NT2/D1 (cell line): ENCODE results near the gene APOOL.

Source experiments
- SUZ12 ChIP-seq: IDR thresholded peaks from 2 replicates; pipeline ENCODE4 v1.6.1; 2011; ENCODE audit not compliant: insufficient read length, insufficient read depth; ENCODE audit errors: extremely low read depth
- YY1 ChIP-seq: IDR thresholded peaks from 2 replicates; pipeline ENCODE4 v1.6.1; 2011; ENCODE audit not compliant: insufficient read length, insufficient read depth
- ZNF274 ChIP-seq: IDR thresholded peaks from 2 replicates; pipeline ENCODE4 v1.6.1; 2011; ENCODE audit warnings: mild to moderate bottlenecking, low read depth, low read length

DNA sequence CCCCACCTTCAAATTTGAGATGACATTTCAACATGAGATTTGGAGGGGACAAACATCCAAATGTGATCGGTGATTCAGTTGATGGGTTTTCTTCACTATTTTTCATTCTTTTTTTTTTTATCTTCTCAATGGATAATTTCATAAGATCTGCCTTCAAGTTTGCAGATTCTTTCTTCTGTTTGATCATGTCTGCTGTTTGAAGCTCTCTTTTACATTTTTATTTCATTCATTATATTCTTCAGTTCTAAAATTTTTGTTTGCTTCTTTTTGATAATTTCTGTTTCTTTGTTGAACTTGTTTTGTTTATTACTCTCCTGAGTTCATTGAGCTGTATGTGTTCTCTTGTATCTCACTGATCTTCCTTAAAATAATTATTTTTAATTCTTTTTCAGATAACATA, 14.8 kb downstream of the APOOL start:
- no peak for TF ChIP-seq YY1
- TF ChIP-seq ZNF274 = no peak
- TF ChIP-seq SUZ12 = no peak
